HUES48 (cell line): Measurements from ENCODE around the gene LAMTOR3.

Experiments used
- H3K27ac ChIP-seq: one replicate; pipeline ENCODE4 v1.7.0; 2013; ENCODE audit warnings: low read depth, low read length, inconsistent platforms
- H3K27me3 ChIP-seq: 2 replicates; pipeline ENCODE4 v1.6.1; 2013; ENCODE audit warnings: mild to moderate bottlenecking, low read length; ENCODE audit not compliant: control insufficient read depth, insufficient read depth
- H3K36me3 ChIP-seq: 2 replicates; pipeline ENCODE4 v1.6.1; 2013; ENCODE audit warnings: low read length; ENCODE audit not compliant: control insufficient read depth, insufficient read depth
- H3K4me1 ChIP-seq: 2 replicates; pipeline ENCODE4 v1.6.1; 2013; ENCODE audit warnings: mild to moderate bottlenecking, low read length; ENCODE audit not compliant: control insufficient read depth, insufficient read depth
- H3K4me3 ChIP-seq: 2 replicates; pipeline ENCODE4 v1.5.1; 2013; ENCODE audit warnings: mild to moderate bottlenecking, low read depth, low read length
- H3K9ac ChIP-seq: 2 replicates; pipeline ENCODE4 v1.6.1; 2013; ENCODE audit warnings: mild to moderate bottlenecking, low read depth, low read length, moderate library complexity
- H3K9me3 ChIP-seq: 2 replicates; pipeline ENCODE4 v1.6.1; 2013; ENCODE audit warnings: low read length; ENCODE audit not compliant: control insufficient read depth, insufficient read depth

Gene LAMTOR3

GRCh38 chr4:99863804-99864203, 30.4 kb downstream of the LAMTOR3 start:
- Histone ChIP-seq H3K36me3 (no peaks in the 10 kb centered on the region), H3K4me3 (no peak overlapping the region), H3K27ac (no peak overlapping the region), H3K9me3 (no peaks in the 10 kb centered on the region), H3K9ac (no peak overlapping the region), H3K4me1 (peaks cover 8% of the 10 kb centered on the region), H3K27me3 (no peaks in the 10 kb centered on the region)

GRCh38 chr4:99861120-99861905, 32.9 kb downstream of the LAMTOR3 start:
- Histone ChIP-seq H3K36me3 (no peaks in the 10 kb centered on the region), H3K27me3 (no peaks in the 10 kb centered on the region), H3K4me3 (no peak overlapping the region), H3K27ac (no peak overlapping the region), H3K9me3 (no peaks in the 10 kb centered on the region), H3K9ac (no peak overlapping the region), H3K4me1 (no peaks in the 10 kb centered on the region)

- Histone ChIP-seq H3K4me1 (no peaks in the 10 kb centered on the region), H3K9me3 (no peaks in the 10 kb centered on the region), H3K4me3 (no peak overlapping the region), H3K9ac (no peak overlapping the region), H3K36me3 (no peaks in the 10 kb centered on the region), H3K27ac (no peak overlapping the region), H3K27me3 (no peaks in the 10 kb centered on the region)
Observed at GRCh38 chr4:99860521-99860920, 33.7 kb downstream of the LAMTOR3 start.

- no peaks in the 10 kb centered on the region for H3K9me3 ChIP-seq
- no peak overlapping the region for H3K4me3 ChIP-seq
- no peaks in the 10 kb centered on the region for H3K36me3 ChIP-seq
- H3K9ac ChIP-seq: no peak overlapping the region
- H3K27me3 ChIP-seq: no peaks in the 10 kb centered on the region
- no peak overlapping the region for H3K27ac ChIP-seq
- H3K4me1 ChIP-seq: no peaks in the 10 kb centered on the region
Observed at GRCh38 chr4:99859618-99860017, 34.6 kb downstream of the LAMTOR3 start.

GRCh38 chr4:99857307-99857706, 36.9 kb downstream of the LAMTOR3 start:
- Histone ChIP-seq H3K9me3 (no peaks in the 10 kb centered on the region), H3K27me3 (no peaks in the 10 kb centered on the region), H3K27ac (no peak overlapping the region), H3K4me3 (no peak overlapping the region), H3K36me3 (no peaks in the 10 kb centered on the region), H3K9ac (no peak overlapping the region), H3K4me1 (no peaks in the 10 kb centered on the region)

- Histone ChIP-seq H3K27me3 (no peaks in the 10 kb centered on the region), H3K9ac (no peak overlapping the region), H3K36me3 (no peaks in the 10 kb centered on the region), H3K4me1 (no peaks in the 10 kb centered on the region), H3K9me3 (no peaks in the 10 kb centered on the region), H3K4me3 (no peak overlapping the region), H3K27ac (no peak overlapping the region)
Observed at GRCh38 chr4:99856166-99856565, 38.1 kb downstream of the LAMTOR3 start.

GRCh38 chr4:99855678-99856077, 38.5 kb downstream of the LAMTOR3 start:
- Histone ChIP-seq H3K4me1 (no peaks in the 10 kb centered on the region), H3K4me3 (no peak overlapping the region), H3K27ac (no peak overlapping the region), H3K9me3 (no peaks in the 10 kb centered on the region), H3K9ac (no peak overlapping the region), H3K27me3 (no peaks in the 10 kb centered on the region), H3K36me3 (no peaks in the 10 kb centered on the region)

- no peak overlapping the region for H3K27ac ChIP-seq
Observed at GRCh38 chr4:99853999-99854398, 40.2 kb downstream of the LAMTOR3 start.

GRCh38 chr4:99853190-99853589, 41.0 kb downstream of the LAMTOR3 start:
- Histone ChIP-seq H3K27ac (no peak overlapping the region), H3K9me3 (no peaks in the 10 kb centered on the region), H3K4me3 (no peak overlapping the region), H3K36me3 (no peaks in the 10 kb centered on the region), H3K27me3 (no peaks in the 10 kb centered on the region), H3K9ac (no peak overlapping the region), H3K4me1 (no peaks in the 10 kb centered on the region)

More at GRCh38 chr4:99853999-99854398, 40.2 kb downstream of the LAMTOR3 start:
- Histone ChIP-seq H3K36me3 (no peaks in the 10 kb centered on the region), H3K9me3 (no peaks in the 10 kb centered on the region), H3K9ac (no peak overlapping the region), H3K4me3 (no peak overlapping the region), H3K4me1 (no peaks in the 10 kb centered on the region), H3K27me3 (no peaks in the 10 kb centered on the region)

GRCh38 chr4:99852199-99852749, 42.0 kb downstream of the LAMTOR3 start:
- no peak overlapping the region for H3K9ac ChIP-seq
- H3K27ac ChIP-seq: no peak overlapping the region
- no peaks in the 10 kb centered on the region for H3K9me3 ChIP-seq
- no peak overlapping the region for H3K4me3 ChIP-seq
- no peaks in the 10 kb centered on the region for H3K36me3 ChIP-seq
- H3K27me3 ChIP-seq: no peaks in the 10 kb centered on the region
- no peaks in the 10 kb centered on the region for H3K4me1 ChIP-seq

- Histone ChIP-seq H3K36me3 (no peaks in the 10 kb centered on the region), H3K4me1 (no peaks in the 10 kb centered on the region), H3K4me3 (no peak overlapping the region), H3K9me3 (no peaks in the 10 kb centered on the region), H3K27me3 (no peaks in the 10 kb centered on the region), H3K9ac (no peak overlapping the region), H3K27ac (no peak overlapping the region)
Observed at GRCh38 chr4:99848591-99849001, 45.6 kb downstream of the LAMTOR3 start.
